ENCODE data around the gene MYO9A.

MYO9A gene

GRCh38 chr15:71841563-71841962 lies 276.4 kb downstream of the MYO9A start:
- DNase-seq: no peak

- DNase-seq: no peak
Observed at GRCh38 chr15:71830981-71831380, 287.0 kb downstream of the MYO9A start.

- DNase-seq: no peak
Observed at GRCh38 chr15:71826196-71826595, 291.8 kb downstream of the MYO9A start.

GRCh38 chr15:71825021-71825730 lies 292.8 kb downstream of the MYO9A start:
- no peak for DNase-seq

GRCh38 chr15:71823801-71824200 lies 294.1 kb downstream of the MYO9A start:
- DNase-seq: no peak

GRCh38 chr15:71822890-71823630 lies 294.9 kb downstream of the MYO9A start:
- DNase-seq: no peak

- no peak for DNase-seq
Observed at GRCh38 chr15:71821547-71822129, 296.3 kb downstream of the MYO9A start.

GRCh38 chr15:71820127-71820526 lies 297.8 kb downstream of the MYO9A start:
- no peak for DNase-seq

- DNase-seq: no peak
Observed at GRCh38 chr15:71817351-71817750, 300.6 kb downstream of the MYO9A start.

GRCh38 chr15:71815301-71815700 lies 302.6 kb downstream of the MYO9A start:
- no peak for DNase-seq

GRCh38 chr15:71813723-71814470 lies 304.1 kb downstream of the MYO9A start:
- DNase-seq: no peak

GRCh38 chr15:71812966-71813722 lies 304.8 kb downstream of the MYO9A start:
- DNase-seq: no peak

- DNase-seq: no peak
Observed at GRCh38 chr15:71811752-71812735, 305.9 kb downstream of the MYO9A start.

- no peak for DNase-seq
Observed at GRCh38 chr15:71811036-71811736, 306.8 kb downstream of the MYO9A start.

GRCh38 chr15:71810256-71811035 lies 307.5 kb downstream of the MYO9A start, which contains the start of gene NR2E3:
TSS of gene NR2E3 (plus strand) at chr15:71810554. CDS start at chr15:71810744, 190 bp downstream.
- no peak for DNase-seq

GRCh38 chr15:71809346-71809745 lies 308.6 kb downstream of the MYO9A start:
- DNase-seq: no peak

- no peak for DNase-seq
Observed at GRCh38 chr15:71808311-71809020, 309.5 kb downstream of the MYO9A start.

- peak; percentile 33 for DNase-seq
Observed at GRCh38 chr15:71807691-71808091, 310.3 kb downstream of the MYO9A start.
